Activated T-helper 17 cell treated with anti-CD3 and anti-CD28 coated beads, Interleukin-2, amount 50 U/mL, for 72 hours (primary cell): ENCODE measurements around the gene DGKG. TPM values are rescaled to one million over a fixed set of nuclear protein-coding genes. Genes with fewer than 3 reads are reported as not detected.

Source experiments
- ATAC-seq: fragments of 150-1000 bp; cut with Tn5 transposase; replicated peaks from 2 replicates; pipeline ENCODE4 v1.10.0; 2021; ENCODE audit warnings: mild to moderate bottlenecking, moderate library complexity
- H3K27ac Mint-ChIP-seq: one replicate; pipeline ENCODE4 v1.8.0; 2022; ENCODE audit warnings: mixed read lengths
- H3K27me3 Mint-ChIP-seq: one replicate; pipeline ENCODE4 v1.8.0; 2022; ENCODE audit warnings: mixed read lengths
- H3K36me3 Mint-ChIP-seq: one replicate; pipeline ENCODE4 v1.8.0; 2022; ENCODE audit warnings: low read depth, mild to moderate bottlenecking, mixed read lengths
- H3K4me1 Mint-ChIP-seq: one replicate; pipeline ENCODE4 v1.8.0; 2022; ENCODE audit warnings: mixed read lengths
- H3K4me3 Mint-ChIP-seq: one replicate; pipeline ENCODE4 v1.8.0; 2022; ENCODE audit warnings: mild to moderate bottlenecking, mixed read lengths
- H3K9me3 Mint-ChIP-seq: one replicate; pipeline ENCODE4 v1.8.0; 2022; ENCODE audit warnings: mixed read lengths
- total RNA-seq, 2 donors: library from RNA; stranded (reverse); gene quantifications; one replicate each; pipeline ENCODE4 v1.2.3, GENCODE V29; 2022

DGKG gene
- total RNA-seq, 2 donors from 2014 or later = 0.37 to 1.1 TPM

GRCh38 chr3:186172353-186172752 is 189.7 kb downstream of the DGKG start:
- H3K4me1 Mint-ChIP-seq = no peaks in the 10 kb centered on the region
- no peaks in the 10 kb centered on the region for H3K36me3 Mint-ChIP-seq

GRCh38 chr3:186171521-186171920 is 190.5 kb downstream of the DGKG start:
- Mint-ChIP-seq H3K4me3 (no peak overlapping the region), H3K9me3 (peaks cover 6% of the 10 kb centered on the region), H3K36me3 (no peaks in the 10 kb centered on the region), H3K4me1 (no peaks in the 10 kb centered on the region), H3K27ac (no peak overlapping the region), H3K27me3 (peaks cover 14% of the 10 kb centered on the region)
- ATAC-seq = no peak

More at GRCh38 chr3:186172353-186172752, 189.7 kb downstream of the DGKG start:
- Mint-ChIP-seq H3K9me3 (peaks cover 9% of the 10 kb centered on the region), H3K27ac (no peak overlapping the region), H3K4me3 (no peak overlapping the region), H3K27me3 (peaks cover 13% of the 10 kb centered on the region)
- ATAC-seq = no peak

DNA sequence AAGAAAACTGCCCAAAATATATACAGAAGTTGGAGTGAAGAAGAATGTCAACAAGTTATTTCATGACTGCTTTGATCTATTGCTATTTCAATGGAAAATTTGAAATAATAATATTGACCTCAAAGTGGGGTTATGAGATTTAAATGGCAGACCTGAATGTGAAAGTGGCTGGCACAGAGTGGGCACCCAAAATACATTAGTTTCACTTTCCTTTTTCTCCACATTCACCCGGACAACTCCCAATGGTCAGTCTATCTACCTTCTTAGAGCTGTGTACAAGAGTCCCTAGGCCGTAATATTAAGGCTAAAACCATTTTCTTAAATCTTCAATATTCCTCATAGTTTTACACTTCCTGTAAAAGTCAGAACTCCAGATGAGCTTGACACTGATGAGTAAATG is 191.5 kb downstream of the DGKG start:
- Mint-ChIP-seq H3K27me3 (peaks cover 22% of the 10 kb centered on the region), H3K36me3 (no peaks in the 10 kb centered on the region), H3K4me3 (no peak overlapping the region), H3K4me1 (no peaks in the 10 kb centered on the region), H3K9me3 (peaks cover 6% of the 10 kb centered on the region), H3K27ac (no peak overlapping the region)
- ATAC-seq = no peak

- Mint-ChIP-seq H3K27ac (no peak overlapping the region), H3K4me3 (no peak overlapping the region)
- ATAC-seq = no peak
Measured at GRCh38 chr3:186169379-186169778, 192.7 kb downstream of the DGKG start.

DNA sequence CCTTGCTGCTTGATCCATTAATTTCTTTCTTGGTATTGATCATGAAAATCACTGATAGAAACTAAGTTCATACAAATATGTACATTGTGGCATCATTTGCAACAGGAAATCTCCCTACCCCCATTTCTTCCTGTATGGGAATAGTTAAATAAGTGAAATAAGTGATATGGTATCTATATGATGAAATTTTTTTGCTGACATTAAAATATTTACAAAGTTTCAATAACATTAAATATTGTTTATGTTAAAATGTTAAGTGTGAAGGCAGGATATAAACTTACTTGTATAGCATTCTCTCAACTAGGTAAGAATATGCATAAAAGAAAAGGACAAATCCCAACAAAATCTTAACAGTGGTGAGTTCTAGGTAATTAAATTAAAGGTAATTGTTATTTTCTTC is 193.1 kb downstream of the DGKG start:
- Mint-ChIP-seq H3K4me3 (no peak overlapping the region), H3K9me3 (peaks cover 6% of the 10 kb centered on the region), H3K27ac (no peak overlapping the region), H3K4me1 (no peaks in the 10 kb centered on the region), H3K27me3 (peaks cover 28% of the 10 kb centered on the region), H3K36me3 (no peaks in the 10 kb centered on the region)
- ATAC-seq = no peak

More at GRCh38 chr3:186169379-186169778, 192.7 kb downstream of the DGKG start:
- Mint-ChIP-seq H3K9me3 (peaks cover 6% of the 10 kb centered on the region), H3K36me3 (no peaks in the 10 kb centered on the region), H3K27me3 (peaks cover 28% of the 10 kb centered on the region), H3K4me1 (no peaks in the 10 kb centered on the region)

- Mint-ChIP-seq H3K4me1 (no peaks in the 10 kb centered on the region), H3K27me3 (peaks cover 33% of the 10 kb centered on the region), H3K36me3 (no peaks in the 10 kb centered on the region), H3K9me3 (peaks cover 6% of the 10 kb centered on the region), H3K4me3 (no peak overlapping the region), H3K27ac (no peak overlapping the region)
- ATAC-seq = no peak
Measured at GRCh38 chr3:186167646-186168395, 194.2 kb downstream of the DGKG start.

DNA sequence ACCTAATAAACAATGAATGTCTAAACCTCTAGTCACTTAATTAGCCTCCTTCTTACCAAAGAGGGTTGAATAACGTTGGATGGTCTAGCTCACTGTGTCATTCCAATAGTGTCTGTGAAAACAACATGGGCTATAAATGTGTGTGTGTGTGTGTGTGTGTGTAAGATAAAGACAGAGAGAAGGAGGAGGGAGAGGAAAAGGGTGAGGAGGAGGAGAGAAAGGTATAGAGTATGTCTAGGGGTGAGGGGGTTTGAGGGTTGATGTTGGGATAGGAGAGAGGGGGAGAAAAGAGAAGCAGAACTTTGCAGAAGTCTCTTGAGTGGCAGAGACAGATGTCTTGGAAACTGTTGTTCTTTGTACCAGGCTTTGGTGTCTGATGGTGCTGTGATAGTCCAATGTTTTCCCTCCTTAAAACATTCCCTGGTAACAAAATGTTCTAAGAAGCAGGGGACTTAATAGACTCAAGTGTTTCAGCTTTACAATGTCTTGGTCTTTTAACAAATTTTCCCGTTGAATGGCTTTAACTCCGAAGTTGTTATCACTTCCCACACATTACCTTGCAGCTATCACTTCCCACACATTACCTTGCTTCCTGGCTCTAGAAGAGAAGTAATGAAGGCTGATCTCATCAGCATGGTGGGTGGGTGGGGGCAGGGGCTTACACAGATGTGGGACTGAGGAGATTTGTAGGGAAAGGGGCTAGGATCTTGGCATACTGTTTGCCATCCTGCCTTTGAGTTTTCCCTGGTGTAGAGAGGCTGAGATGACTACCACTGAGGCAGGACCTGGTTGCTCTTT is 195.3 kb downstream of the DGKG start:
- Mint-ChIP-seq H3K4me1 (no peaks in the 10 kb centered on the region), H3K9me3 (peaks cover 6% of the 10 kb centered on the region), H3K27me3 (peaks cover 33% of the 10 kb centered on the region), H3K36me3 (no peaks in the 10 kb centered on the region), H3K4me3 (no peak overlapping the region), H3K27ac (no peak overlapping the region)
- no peak for ATAC-seq

- ATAC-seq = no peak
- peaks cover 40% of the 10 kb centered on the region for H3K27me3 Mint-ChIP-seq
- no peak overlapping the region for H3K4me3 Mint-ChIP-seq
- H3K4me1 Mint-ChIP-seq = no peaks in the 10 kb centered on the region
- no peaks in the 10 kb centered on the region for H3K36me3 Mint-ChIP-seq
- no peak overlapping the region for H3K27ac Mint-ChIP-seq
- peaks cover 6% of the 10 kb centered on the region for H3K9me3 Mint-ChIP-seq
Measured at GRCh38 chr3:186166036-186166435, 196.0 kb downstream of the DGKG start.

DNA sequence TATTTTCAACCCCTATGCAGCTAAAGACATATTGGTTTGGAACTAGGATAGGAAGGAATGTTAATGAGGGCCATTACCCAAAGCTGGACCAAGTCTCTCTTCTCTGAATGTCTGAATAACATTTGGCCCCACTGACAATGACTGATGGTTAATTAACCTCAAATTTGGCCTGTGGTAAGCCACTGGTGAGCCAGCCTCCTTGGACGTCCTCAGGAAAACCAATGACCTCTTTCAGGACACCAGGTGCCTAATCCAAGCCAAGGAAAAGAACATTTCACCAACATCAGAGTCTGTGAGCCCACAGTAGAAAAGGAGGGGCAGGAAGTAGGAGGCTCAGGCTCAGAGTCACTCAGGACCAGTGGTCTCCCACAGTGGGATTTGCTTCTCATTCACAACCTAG is 196.7 kb downstream of the DGKG start:
- H3K4me3 Mint-ChIP-seq = no peak overlapping the region
- H3K36me3 Mint-ChIP-seq = no peaks in the 10 kb centered on the region
- no peak overlapping the region for H3K27ac Mint-ChIP-seq
- peaks cover 45% of the 10 kb centered on the region for H3K27me3 Mint-ChIP-seq
- H3K9me3 Mint-ChIP-seq = peaks cover 6% of the 10 kb centered on the region
- H3K4me1 Mint-ChIP-seq = no peaks in the 10 kb centered on the region
- ATAC-seq = no peak

- Mint-ChIP-seq H3K4me3 (no peak overlapping the region), H3K9me3 (peaks cover 6% of the 10 kb centered on the region), H3K36me3 (no peaks in the 10 kb centered on the region), H3K4me1 (no peaks in the 10 kb centered on the region), H3K27ac (no peak overlapping the region), H3K27me3 (peaks cover 47% of the 10 kb centered on the region)
- no peak for ATAC-seq
Measured at GRCh38 chr3:186164696-186165095, 197.3 kb downstream of the DGKG start.

DNA sequence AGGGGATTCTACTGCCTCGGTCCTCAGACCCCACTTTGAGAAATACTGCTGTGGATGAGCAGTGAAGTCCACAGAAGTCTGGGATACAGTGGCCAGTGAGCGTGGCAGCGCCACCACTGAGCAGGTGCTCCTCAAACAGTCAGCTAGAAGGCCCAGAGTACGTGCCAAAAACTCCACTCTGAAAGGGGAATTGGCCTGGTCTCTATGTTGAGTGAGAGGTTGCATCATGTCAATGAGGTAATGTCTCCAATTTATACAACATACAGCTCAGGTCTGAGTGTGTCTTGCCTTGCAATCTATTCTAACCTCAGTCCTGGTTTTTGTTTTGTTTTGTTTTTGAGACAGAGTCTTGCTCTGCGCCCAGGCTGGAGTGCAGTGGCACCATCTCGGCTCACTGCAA is 199.8 kb downstream of the DGKG start:
- no peaks in the 10 kb centered on the region for H3K9me3 Mint-ChIP-seq
- peaks cover 45% of the 10 kb centered on the region for H3K27me3 Mint-ChIP-seq

GRCh38 chr3:186160691-186161243 is 201.3 kb downstream of the DGKG start:
- Mint-ChIP-seq H3K4me1 (no peaks in the 10 kb centered on the region), H3K9me3 (no peaks in the 10 kb centered on the region), H3K36me3 (no peaks in the 10 kb centered on the region), H3K27me3 (peaks cover 37% of the 10 kb centered on the region), H3K27ac (no peak overlapping the region), H3K4me3 (no peak overlapping the region)
- ATAC-seq = no peak

More for the DNA sequence above, 199.8 kb downstream of the DGKG start:
- ATAC-seq = no peak
- no peak overlapping the region for H3K27ac Mint-ChIP-seq
- H3K4me3 Mint-ChIP-seq = no peak overlapping the region
- no peaks in the 10 kb centered on the region for H3K36me3 Mint-ChIP-seq
- no peaks in the 10 kb centered on the region for H3K4me1 Mint-ChIP-seq

DNA sequence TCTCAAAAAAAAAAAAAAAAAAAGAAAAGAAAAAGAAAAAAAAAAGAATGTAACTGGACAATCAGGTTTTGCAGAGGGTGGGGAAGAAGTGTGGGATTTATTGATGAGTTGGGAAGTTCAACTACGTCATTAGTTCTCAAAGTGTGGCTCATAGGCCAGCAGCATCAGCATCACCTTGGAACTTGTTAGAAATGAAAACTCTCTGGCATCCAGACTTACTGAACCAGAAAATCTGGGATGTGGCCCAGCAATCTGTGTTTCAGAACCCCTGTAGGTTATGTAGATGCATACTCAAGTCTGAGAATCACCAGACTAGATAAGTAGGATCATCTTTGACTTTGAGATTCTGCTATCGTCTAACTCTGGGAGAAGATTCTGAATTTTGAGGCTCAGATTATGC is 207.4 kb downstream of the DGKG start:
- Mint-ChIP-seq H3K27me3 (peaks cover 21% of the 10 kb centered on the region), H3K9me3 (no peaks in the 10 kb centered on the region), H3K4me1 (peaks cover 6% of the 10 kb centered on the region), H3K27ac (no peak overlapping the region), H3K36me3 (no peaks in the 10 kb centered on the region), H3K4me3 (no peak overlapping the region)
- no peak for ATAC-seq

DNA sequence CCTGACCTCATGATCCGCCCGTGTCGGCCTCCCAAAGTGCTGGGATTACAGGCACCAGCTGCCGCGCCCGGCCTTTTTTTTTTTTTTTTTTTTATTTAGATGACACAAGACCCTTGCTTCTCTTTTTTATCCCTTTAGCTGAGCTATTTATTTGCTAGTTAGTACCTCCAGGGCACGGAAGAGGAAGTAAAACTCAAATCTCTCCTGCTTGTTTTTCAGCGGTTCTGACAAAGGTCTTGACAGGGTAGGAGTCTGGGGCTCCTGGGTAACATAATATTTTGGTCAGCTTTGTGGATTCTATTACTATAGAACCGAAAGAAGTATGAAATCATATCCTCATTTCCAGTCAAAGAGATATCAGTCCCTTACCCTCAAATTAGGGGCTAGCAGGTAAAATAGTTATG is 209.1 kb downstream of the DGKG start:
- Mint-ChIP-seq H3K27me3 (peaks cover 23% of the 10 kb centered on the region), H3K27ac (no peak overlapping the region), H3K9me3 (no peaks in the 10 kb centered on the region), H3K36me3 (no peaks in the 10 kb centered on the region), H3K4me1 (peaks cover 6% of the 10 kb centered on the region), H3K4me3 (no peak overlapping the region)
- ATAC-seq = peak; percentile 60

DNA sequence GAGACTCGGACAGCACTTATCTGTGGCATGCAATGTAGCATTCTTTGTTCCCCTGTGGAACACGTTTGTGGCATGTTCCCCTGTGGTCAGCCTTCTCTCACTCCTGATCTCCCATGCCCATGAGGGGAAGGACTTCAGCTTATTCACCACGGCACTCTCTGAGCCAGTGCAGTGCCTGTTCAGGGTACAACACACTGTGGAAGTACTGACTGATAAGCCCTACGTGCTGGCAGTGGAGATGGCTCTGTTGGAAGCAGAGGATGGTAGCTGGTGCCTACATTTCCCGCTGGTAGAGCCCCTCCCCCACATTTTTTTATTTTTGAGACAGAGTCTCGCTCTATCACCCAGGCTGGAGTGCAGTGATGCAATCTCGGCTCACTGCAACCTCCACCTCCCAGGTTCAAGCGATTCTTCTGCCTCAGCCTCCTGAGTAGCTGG is 209.7 kb downstream of the DGKG start:
- peaks cover 6% of the 10 kb centered on the region for H3K4me1 Mint-ChIP-seq
- H3K27ac Mint-ChIP-seq = no peak overlapping the region
- peaks cover 26% of the 10 kb centered on the region for H3K27me3 Mint-ChIP-seq
- ATAC-seq = no peak
- no peaks in the 10 kb centered on the region for H3K36me3 Mint-ChIP-seq
- no peak overlapping the region for H3K4me3 Mint-ChIP-seq
- no peaks in the 10 kb centered on the region for H3K9me3 Mint-ChIP-seq
